8988T (cell line): ENCODE measurements around the gene AIF1L.
"Not testable (repeated sequence)": the region's sequence is repeated elsewhere in the genome, so short reads cannot be mapped to it uniquely, and the experiment has no call there.

Experiments used
- DNase-seq: peaks from one replicate; pipeline ENCODE4 v3.0.0; 2011

AIF1L gene

GRCh38 chr9:131125038-131125287, 28.6 kb downstream of the AIF1L start:
- no peak for DNase-seq

DNA sequence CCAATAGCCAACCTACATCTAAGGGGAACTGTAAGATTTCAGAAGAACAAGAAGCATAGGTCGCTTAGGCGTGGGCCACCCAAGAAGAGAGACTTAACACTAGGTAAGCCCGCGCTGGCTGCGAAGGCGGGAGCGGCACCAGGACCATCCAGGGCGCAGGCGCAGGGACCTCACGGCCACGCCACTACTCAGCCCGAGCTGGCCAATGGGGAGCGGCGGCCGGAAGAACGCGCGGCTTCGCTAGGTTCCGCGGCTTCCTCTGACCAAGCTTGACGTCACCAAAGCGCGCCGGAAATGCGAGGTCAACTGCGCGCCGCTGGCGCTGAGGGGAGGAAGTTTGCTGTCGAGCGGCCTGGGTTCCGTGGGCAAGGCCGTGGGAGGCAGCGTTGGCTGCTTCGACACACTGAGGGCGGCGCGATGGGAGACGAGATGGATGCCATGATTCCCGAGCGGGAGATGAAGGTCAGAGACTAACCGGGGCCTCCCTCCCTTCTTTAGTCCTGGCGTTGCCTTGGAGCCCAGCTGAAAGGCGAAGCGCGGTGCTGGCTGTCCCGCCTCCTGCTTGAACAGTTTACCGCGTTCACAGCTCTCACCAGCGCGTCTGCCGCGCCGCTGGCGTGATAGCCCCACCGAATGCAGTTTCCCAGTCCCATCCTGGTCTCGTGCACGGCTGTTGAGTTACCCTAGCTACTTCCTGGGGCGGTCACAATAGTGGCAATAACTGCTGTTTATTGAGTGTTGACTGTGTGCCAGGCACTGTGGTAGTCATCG, 29.1 kb downstream of the AIF1L start, which contains the start of gene NUP214:
TSS of gene NUP214 (plus strand) at position 299 of the 771 bp plus-strand sequence. CDS start at position 418, 119 bp downstream.
- DNase-seq: peak; percentile 91

GRCh38 chr9:131126059-131126426, 29.7 kb downstream of the AIF1L start:
- no peak for DNase-seq

GRCh38 chr9:131129183-131129582, 32.9 kb downstream of the AIF1L start:
- no peak for DNase-seq

DNA sequence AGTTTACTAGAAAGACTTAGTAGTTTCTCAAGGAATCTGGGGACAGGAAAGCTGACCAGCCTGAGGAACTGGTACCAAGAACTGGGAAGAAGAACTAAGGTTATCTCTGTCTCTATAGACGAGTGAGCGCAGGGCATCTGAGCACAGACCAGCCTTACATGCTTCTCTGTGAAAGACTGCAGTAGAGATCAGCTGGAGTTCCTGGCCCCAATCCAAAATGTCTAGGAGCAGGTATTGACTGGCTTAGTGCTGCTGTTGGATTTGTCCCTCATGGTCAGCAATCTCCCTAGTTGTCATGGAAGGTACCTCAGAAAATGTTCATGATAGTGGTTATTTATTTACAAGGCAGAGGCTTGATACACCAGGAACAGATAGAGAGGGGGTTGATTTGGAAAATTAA, 42.3 kb downstream of the AIF1L start:
- no peak for DNase-seq

DNA sequence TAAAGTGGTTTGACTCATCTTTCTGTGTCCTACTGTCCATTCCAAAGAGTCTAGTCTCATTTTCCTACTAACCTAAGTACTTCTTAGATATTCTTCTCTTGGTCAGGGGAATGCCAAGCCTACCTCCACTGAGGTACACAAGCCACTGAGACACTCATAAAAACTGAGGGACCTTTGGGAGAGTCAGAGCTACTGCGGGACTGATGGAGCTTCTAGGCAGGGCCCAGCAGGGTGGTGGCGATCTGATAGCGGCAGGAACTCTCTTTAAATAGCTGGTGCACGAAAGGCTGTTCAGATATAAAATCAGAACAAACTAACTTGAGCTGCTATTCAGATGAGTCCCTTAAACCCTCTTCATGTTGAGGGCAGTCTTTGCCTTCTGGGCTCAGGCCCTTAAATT, 43.8 kb downstream of the AIF1L start:
- no peak for DNase-seq

GRCh38 chr9:131140550-131140949, 44.2 kb downstream of the AIF1L start:
- no peak for DNase-seq

GRCh38 chr9:131142160-131142559, 45.8 kb downstream of the AIF1L start:
- no peak for DNase-seq

GRCh38 chr9:131144201-131144600, 47.9 kb downstream of the AIF1L start:
- DNase-seq: no peak

DNA sequence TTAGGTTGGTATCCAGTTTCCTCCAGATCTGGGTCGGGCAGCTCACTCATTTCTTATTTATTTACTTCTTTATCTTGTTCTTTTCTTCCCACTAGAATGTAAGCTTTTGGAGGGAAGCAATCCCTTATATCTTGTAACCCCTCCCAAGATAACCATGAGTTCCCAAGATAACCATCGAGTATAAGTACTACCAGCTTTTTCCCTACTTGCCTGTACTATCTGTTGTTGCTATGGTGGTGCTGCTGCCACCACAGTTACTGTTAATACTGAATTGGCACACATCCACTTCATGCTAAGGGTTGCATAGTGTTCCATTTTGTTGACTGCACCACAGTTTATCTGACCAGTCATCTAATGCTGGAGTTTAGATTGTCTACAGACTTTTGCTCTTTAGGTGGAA, 48.9 kb downstream of the AIF1L start:
- DNase-seq: no peak

DNA sequence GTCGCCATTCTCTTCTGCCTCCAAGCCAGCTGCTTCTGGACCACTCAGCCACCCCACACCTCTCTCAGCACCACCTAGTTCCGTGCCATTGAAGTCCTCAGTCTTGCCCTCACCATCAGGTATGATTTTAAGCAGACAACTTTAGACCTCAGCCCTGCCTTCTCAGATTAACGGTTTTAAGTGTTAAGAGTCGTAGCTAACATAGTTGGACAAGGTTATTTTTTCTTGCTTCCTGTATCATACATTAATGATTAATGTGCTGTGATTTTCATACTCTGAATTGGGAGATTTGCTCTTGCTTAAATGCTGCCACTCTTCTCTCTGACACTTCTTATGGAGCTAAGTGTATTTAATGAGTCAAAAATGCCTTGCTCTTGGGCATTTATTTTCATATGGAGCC, 49.9 kb downstream of the AIF1L start:
- DNase-seq: no peak

- DNase-seq: no peak
These were observed 51.9 kb downstream of the AIF1L start for GRCh38 chr9:131148276-131148675.

DNA sequence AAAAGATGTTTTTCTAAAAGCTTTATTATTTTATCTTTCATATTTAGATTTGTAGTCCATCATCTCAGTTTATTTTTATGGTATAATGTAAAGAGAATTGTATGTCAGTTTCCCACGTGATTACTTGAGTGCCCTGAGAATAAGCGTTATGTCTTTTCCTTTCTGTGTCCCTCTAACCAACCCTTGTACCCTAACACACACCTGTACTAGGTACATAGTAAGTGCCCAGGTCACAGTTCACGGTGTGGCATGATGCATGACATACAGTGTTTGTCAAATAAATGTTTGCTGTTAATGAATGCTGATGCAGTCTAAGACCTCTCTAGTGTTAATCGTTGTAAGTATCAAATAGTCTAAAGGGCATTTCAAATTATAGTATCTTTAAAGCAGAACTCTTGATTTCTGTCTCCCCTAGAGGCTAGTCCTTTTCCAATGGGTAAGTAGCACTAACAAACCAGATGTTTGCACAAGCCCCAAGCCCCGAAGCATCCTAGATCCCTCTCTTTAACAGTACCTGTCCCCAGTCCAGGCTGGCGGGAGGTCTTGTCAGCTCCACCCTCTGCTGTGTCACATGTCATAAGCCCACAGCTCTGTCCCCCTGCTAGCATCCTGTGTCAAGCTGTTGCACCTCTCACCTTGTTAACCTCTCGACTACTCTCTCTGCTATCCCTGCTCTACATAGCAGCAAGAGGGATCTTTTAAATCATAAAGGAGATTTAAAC, 52.8 kb downstream of the AIF1L start:
- no peak for DNase-seq

DNA sequence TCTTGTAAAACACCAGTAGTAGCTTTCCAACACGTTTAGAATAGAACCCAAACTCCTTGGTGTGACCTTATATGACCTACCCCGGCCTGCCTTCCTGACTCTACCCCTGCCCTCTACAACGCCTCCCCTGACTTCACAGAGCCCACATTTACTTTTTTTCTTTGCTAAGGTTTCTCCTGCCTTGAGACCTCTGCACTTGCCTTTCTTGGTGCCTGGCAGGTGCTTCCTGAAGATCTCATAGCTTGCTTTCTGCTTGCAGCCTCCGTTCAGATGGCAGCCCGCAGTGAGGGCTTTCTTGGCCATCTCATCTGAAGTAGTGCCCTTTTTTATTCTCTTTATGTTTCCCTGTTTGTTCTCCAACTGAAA, 53.3 kb downstream of the AIF1L start:
- DNase-seq: no peak

DNA sequence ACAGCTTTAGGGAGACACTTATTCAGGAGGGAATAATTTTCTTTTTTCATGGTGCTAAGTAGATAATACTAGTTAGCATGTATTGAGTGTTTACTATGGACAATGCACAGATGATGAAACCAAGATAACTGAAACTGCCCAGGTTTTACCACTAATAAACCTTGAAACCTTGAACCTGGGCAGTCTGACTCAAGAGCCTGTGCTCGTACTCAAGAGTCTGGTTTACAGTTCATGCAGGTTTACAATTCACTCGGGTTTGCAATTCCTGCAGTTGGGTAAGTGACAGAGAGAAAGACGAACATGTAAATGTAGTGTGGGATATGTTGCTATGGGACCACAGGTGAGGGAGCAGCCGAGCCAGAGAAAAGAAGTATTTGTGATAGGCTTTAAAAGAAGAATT, 57.3 kb downstream of the AIF1L start:
- no peak for DNase-seq

- not testable (repeated sequence) for DNase-seq
These were observed 62.3 kb downstream of the AIF1L start for GRCh38 chr9:131158673-131159072.

DNA sequence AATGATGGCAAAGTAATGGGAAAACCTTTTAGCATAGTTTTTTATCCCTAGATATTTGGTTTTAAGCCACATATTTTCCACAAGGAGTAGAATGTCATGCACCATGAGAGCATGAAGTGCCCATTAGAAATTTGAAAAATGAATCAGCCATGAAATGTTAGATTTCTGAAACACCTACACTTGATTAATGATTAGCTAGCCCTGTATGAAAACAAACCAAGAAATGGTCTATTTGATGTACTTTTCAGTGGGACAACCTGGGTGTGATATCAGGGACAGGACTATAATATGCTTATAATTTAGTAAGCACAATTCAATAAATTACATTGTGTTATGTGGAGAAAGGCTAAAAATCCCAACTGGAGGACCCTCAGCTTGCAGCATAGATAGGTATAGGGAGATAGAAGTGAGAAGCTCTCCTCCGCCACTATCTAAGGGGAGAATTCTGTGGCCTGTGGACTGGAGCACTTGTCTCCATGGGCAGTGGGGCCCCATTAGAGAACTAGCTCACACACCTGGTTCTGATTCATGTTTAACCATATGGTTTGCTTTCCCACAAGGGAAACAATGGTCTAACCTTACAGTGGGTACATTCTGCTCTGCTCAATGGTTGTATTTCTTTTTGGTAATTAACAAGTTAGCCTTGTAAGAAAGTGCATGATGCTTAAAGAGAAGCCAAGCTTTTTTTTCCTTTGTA, 64.2 kb downstream of the AIF1L start:
- no peak for DNase-seq

GRCh38 chr9:131161585-131161984, 65.3 kb downstream of the AIF1L start:
- no peak for DNase-seq

- DNase-seq: no peak
These were observed 66.6 kb downstream of the AIF1L start for GRCh38 chr9:131162886-131163285.

DNA sequence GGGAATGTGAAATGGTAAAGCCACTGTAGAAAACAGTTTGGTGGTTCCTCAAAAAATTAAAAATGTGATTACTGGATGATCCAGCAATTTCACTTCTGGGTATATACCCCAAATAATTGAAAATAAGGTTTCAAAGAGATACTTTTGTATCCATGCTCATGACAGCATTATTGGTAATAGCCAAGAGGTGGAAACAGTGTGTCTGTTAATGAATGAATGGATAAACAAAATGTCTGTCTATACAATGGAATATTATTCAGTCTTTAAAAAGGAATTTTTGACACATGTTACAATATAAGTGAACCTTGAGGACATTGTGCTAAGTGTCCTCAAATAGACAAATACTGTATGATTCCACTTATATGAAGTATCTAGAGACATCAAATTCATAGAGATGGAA, 69.2 kb downstream of the AIF1L start:
- DNase-seq: no peak

DNA sequence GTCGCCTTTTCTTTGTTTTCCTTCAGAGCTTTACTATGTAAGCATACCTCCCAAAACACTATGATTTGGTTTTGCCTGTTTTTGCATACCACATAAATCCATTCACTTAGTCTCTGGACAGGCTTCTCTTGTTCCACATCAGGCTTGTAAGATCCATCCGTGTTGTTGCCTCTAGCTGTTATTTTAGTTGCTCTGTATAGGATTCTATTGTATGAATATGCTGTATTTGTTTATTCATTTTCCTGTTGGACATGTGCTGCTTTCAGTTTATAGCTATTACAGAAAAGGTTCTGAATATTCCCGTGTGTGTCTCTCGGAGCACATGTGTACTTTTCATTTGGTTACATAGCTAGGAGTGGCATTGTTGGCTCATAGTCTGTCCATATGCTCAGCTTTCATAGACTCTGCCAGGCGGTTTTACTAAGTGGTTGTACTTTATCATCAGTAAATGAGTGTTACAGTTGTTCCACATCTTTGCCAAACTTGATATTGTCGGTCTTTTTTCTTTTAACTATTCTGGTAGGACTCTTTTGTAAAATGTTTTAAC, 70.9 kb downstream of the AIF1L start:
- no peak for DNase-seq

DNA sequence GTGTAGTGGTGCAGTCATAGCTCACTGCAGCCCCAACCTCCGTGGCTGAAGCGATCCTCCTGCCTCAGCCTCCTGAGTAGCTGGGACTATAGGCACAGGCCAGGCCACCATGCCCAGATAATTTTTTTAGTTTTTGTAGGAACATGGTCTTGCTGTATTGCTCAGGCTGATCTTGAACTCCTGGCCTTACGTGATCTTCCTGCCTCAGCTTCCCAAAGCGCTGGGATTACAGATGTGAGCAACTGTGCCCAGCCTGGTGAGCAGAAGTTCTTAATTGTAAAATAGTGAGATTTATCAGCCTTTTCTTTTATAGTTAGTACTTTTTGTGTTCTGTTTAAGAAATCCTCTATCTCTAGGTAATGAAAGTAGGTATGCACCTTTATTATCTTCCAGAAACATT, 71.6 kb downstream of the AIF1L start:
- no peak for DNase-seq

- DNase-seq: no peak
These were observed 73.4 kb downstream of the AIF1L start for GRCh38 chr9:131169563-131170240.
